Endothelial cell of umbilical vein (primary cell): ENCODE measurements around the gene HOXC5. TPM values are rescaled to one million over a fixed set of nuclear protein-coding genes. Genes with fewer than 3 reads are reported as not detected.
A peak's percentile ranks its signal among the peaks of the same experiment; 100 is the strongest.

ENCODE experiments used
- BruUV-seq: library from RNA; stranded (reverse); fragments of 400-500 nt; replicated peaks from 2 replicates; lab custom pipeline; 2021; lab: Mats Ljungman, UMichigan
- CTCF ChIA-PET: fragments of 300-600, 350-600 bp; sonication (Branson Sonifier 250); formaldehyde crosslinking; loops from one replicate; lab custom pipeline; 2021; ENCODE audit warnings: antibody characterized with exemption, inconsistent platforms; lab: Charles Lee
- POLR2A ChIA-PET: fragments of 300-600, 350-600 bp; sonication (Branson Sonifier 250); formaldehyde crosslinking; loops from one replicate; lab custom pipeline; 2021; ENCODE audit warnings: antibody characterized with exemption, inconsistent platforms; lab: Charles Lee
- DNase-seq: peaks from one replicate; pipeline ENCODE4 v3.0.0-alpha.2; 2011; ENCODE audit warnings: low read depth, low spot score
- FAIRE-seq: peaks from 2 replicates; lab custom pipeline; 2011; peaks lifted over from hg19 to GRCh38; lab: Jason Lieb, UNC
- H2AFZ ChIP-seq: 2 replicates; pipeline ENCODE4 v1.6.0; 2012; ENCODE audit warnings: low read depth, low read length, control low read depth, inconsistent platforms
- H3K27ac ChIP-seq: 2 replicates; pipeline ENCODE4 v1.5.1; 2011; ENCODE audit warnings: low read depth, mild to moderate bottlenecking, control low read depth, low read length, moderate library complexity; ENCODE audit not compliant: insufficient read depth
- H3K27me3 ChIP-seq, 2 experiments: 2 replicates each; pipeline versions ENCODE4 v1.6.0 to v1.6.1; 2011; ENCODE audit warnings: low read length in 2 of 2, mixed read lengths in 1 of 2; ENCODE audit not compliant: control insufficient read depth in 2 of 2, insufficient read depth in 2 of 2
- H3K36me3 ChIP-seq, 2 experiments: 2 replicates in 1 of 2; 3 replicates in 1 of 2; pipeline ENCODE4 v1.5.1; 2011; ENCODE audit warnings: low read length in 2 of 2, mild to moderate bottlenecking in 1 of 2, moderate library complexity in 1 of 2; ENCODE audit not compliant: control insufficient read depth in 2 of 2, insufficient read depth in 2 of 2; ENCODE audit errors: extremely low read depth in 1 of 2
- H3K4me1 ChIP-seq: 3 replicates; pipeline ENCODE4 v1.5.1; 2011; ENCODE audit warnings: mild to moderate bottlenecking, low read length; ENCODE audit not compliant: control insufficient read depth, insufficient read depth; ENCODE audit errors: extremely low read depth
- H3K4me2 ChIP-seq: 2 replicates; pipeline ENCODE4 v1.6.1; 2011; ENCODE audit warnings: low read length, control low read depth, mixed read lengths; ENCODE audit not compliant: insufficient read depth
- H3K4me3 ChIP-seq, 3 experiments: fragments of 200-600 bp in 1 of 3; sonication (generic), shearing (Covaris generic) in 1 of 3; replicated peaks in 1 of 3; 2 replicates each; pipeline ENCODE4 v1.5.1; 2011 to 2016; ENCODE audit warnings: control low read depth in 3 of 3, low read length in 3 of 3, mild to moderate bottlenecking in 2 of 3, inconsistent platforms in 1 of 3, low read depth in 1 of 3, moderate library complexity in 1 of 3; ENCODE audit not compliant: insufficient read depth in 1 of 3
- H3K79me2 ChIP-seq: 2 replicates; pipeline ENCODE4 v1.6.0; 2012; ENCODE audit warnings: low read length, inconsistent platforms; ENCODE audit not compliant: control insufficient read depth, insufficient read depth
- H3K9ac ChIP-seq: replicated peaks from 2 replicates; pipeline ENCODE3; 2011; ENCODE audit warnings: low read length, control low read depth; ENCODE audit not compliant: insufficient read depth; ENCODE audit errors: extremely low read depth
- H3K9me1 ChIP-seq: replicated peaks from 3 replicates; pipeline ENCODE4 v1.6.0; 2011; ENCODE audit warnings: mild to moderate bottlenecking, low read length; ENCODE audit not compliant: control insufficient read depth, insufficient read depth; ENCODE audit errors: extremely low read depth
- H3K9me3 ChIP-seq: replicated peaks from 2 replicates; pipeline ENCODE4 v1.5.1; 2012; ENCODE audit warnings: low read length, inconsistent platforms; ENCODE audit not compliant: control insufficient read depth, insufficient read depth
- H4K20me1 ChIP-seq: replicated peaks from 2 replicates; pipeline ENCODE3; 2011; ENCODE audit warnings: mild to moderate bottlenecking, low read length; ENCODE audit not compliant: control insufficient read depth, insufficient read depth; ENCODE audit errors: extremely low read depth
- EZH2 ChIP-seq: IDR thresholded peaks from 2 replicates; pipeline ENCODE4 v1.6.1; 2012; ENCODE audit warnings: borderline replicate concordance, low read depth, mild to moderate bottlenecking, moderate library complexity, low read length, inconsistent platforms; ENCODE audit not compliant: severe bottlenecking
- FOS ChIP-seq: IDR thresholded peaks from 2 replicates; pipeline ENCODE4 v1.6.1; 2011; ENCODE audit warnings: mild to moderate bottlenecking, low read length, moderate library complexity, borderline replicate concordance; ENCODE audit not compliant: insufficient read depth
- GATA2 ChIP-seq: IDR thresholded peaks from 2 replicates; pipeline ENCODE4 v1.7.0; 2011; ENCODE audit warnings: low read depth, mild to moderate bottlenecking, moderate library complexity, mixed read lengths, low read length; ENCODE audit not compliant: insufficient read length, insufficient read depth
- JUN ChIP-seq: IDR thresholded peaks from 2 replicates; pipeline ENCODE4 v1.6.1; 2011; ENCODE audit warnings: borderline replicate concordance, low read depth; ENCODE audit not compliant: insufficient read length, insufficient read depth
- MYC ChIP-seq: IDR thresholded peaks from one replicate; pipeline ENCODE4 v1.6.1; 2011; ENCODE audit warnings: mild to moderate bottlenecking, low read depth, low read length
- POLR2A ChIP-seq: IDR thresholded peaks from 2 replicates; pipeline ENCODE4 v1.6.1; 2012; ENCODE audit warnings: low read depth, mild to moderate bottlenecking, control low read depth, low read length
- POLR2AphosphoS5 ChIP-seq: IDR thresholded peaks from 2 replicates; pipeline ENCODE4 v1.6.1; 2012; ENCODE audit warnings: low read depth, mild to moderate bottlenecking, control low read depth, low read length, moderate library complexity; ENCODE audit not compliant: insufficient read depth
- dilution Hi-C: fragments of 300-500 bp; cut with MboI; formaldehyde crosslinking; loops from one replicate; pipeline ENCODE4 v1.15.0; 2019; ENCODE audit warnings: low sequenced_read_pairs; ENCODE audit not compliant: extremely low pct_ligation_motif_present
- intact Hi-C: fragments of 100-400 bp; cut with micrococcal nuclease; formaldehyde crosslinking; loops from one replicate; pipeline ENCODE4 v1.10.0; 2022
- polyA plus RNA-seq, 4 experiments: library from polyadenylated mRNA; depleted of rRNA in 3 of 4; stranded (reverse) in 3 of 4; unstranded in 1 of 4; fragments of >200 nt; gene quantifications; 2 replicates each; pipeline versions ENCODE4 v1.2.1 to v1.2.3, GENCODE V29; 2011 to 2012; ENCODE audit warnings: missing spikeins in 1 of 4
- total RNA-seq: library from RNA; stranded (reverse); gene quantifications from 2 replicates; pipeline ENCODE4 v1.2.3, GENCODE V29; 2021
- TF ChIP-seq, protein P1 (sequence below), 2 donors: IDR thresholded peaks; 1 replicate in 1 of 2; 2 replicates in 1 of 2; pipeline ENCODE4 v1.5.1; 2011; ENCODE audit warnings: low read length in 2 of 2, mild to moderate bottlenecking in 2 of 2, moderate library complexity in 2 of 2, control low read depth in 1 of 2, inconsistent platforms in 1 of 2, low read depth in 1 of 2; ENCODE audit not compliant: insufficient read depth in 1 of 2; ENCODE audit errors: extremely low read depth in 1 of 2

Gene HOXC5
- total and polyA plus RNA-seq, 2 donors (not counting 3 experiments of a cell fraction or from before 2014, with no cell fraction given) = not detected

- dilution Hi-C loops = no loop called here
- no peaks in the 10 kb centered on the region for H3K9me1 ChIP-seq
- no peak overlapping the region for H3K4me3 ChIP-seq
- peaks cover 91 to 98% of the 10 kb centered on the region in 2 experiments for H3K27me3 ChIP-seq
- BruUV-seq = no TSS peak
- DNase-seq = no peak
- no peaks in the 10 kb centered on the region for H3K4me1 ChIP-seq
- intact Hi-C loops = no loop called here
- H2AFZ ChIP-seq = no peak overlapping the region
- no peak for TF ChIP-seq POLR2A
- no peak for TF ChIP-seq FOS
- no peak for TF ChIP-seq POLR2AphosphoS5
- FAIRE-seq = no peak
- no peak overlapping the region for H3K4me2 ChIP-seq
- ChIA-PET POLR2A (no interaction called here), CTCF (interaction anchor here (1.2 to 4.3 kb wide), 4 partner anchors 9 to 38 kb away, joined by 3 to 24 read pairs (median 13); partner anchors contain the start of gene HOXC10)
- no peaks in the 10 kb centered on the region for H3K9me3 ChIP-seq
- H3K36me3 ChIP-seq = no peaks in the 10 kb centered on the region
- no peaks in the 10 kb centered on the region for H4K20me1 ChIP-seq
- H3K9ac ChIP-seq = no peak overlapping the region
- no peak overlapping the region for H3K27ac ChIP-seq
- no peaks in the 10 kb centered on the region for H3K79me2 ChIP-seq
Measured at GRCh38 chr12:53994009-53994263, 38.9 kb upstream of the HOXC5 start.

DNA sequence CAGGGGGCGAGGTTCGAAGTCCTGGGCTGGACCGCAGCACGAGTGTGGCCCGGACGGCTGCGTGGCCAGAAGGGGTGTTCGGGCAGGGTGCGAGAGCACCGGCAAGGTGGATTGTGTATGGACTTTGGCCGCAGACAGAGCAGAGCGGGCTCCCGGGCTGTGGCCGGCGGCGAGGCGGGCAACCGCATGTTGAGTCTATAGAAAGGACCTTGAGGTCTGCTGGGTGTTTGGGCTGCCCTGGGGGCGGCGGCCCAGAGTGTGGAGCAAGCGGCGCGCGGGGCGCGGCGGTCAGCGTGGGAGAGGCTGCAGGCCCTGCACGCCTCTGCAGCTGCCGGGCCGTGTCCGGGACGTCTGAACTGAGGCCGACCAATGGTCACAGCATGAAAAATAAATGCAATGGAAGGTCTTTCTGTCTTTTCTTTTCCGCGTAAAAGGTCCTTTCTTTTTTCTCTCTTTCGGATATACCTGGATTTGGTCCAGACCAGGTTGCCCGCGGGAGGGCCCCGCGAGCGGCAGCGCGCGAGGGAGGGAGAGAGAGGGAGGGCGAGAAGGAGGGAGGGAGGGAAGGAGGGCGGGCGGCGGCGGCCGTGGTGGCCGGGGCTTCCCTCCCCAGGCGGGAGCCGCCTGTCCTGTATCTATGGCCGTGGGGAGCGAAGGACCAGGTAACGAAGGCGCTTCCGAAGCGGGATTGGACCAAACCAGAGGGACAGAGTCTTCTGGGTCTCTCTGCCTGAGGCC, 38.4 kb upstream of the HOXC5 start:
- Histone ChIP-seq H3K36me3 (no peaks in the 10 kb centered on the region), H3K79me2 (no peaks in the 10 kb centered on the region), H2AFZ (no peak overlapping the region), H3K4me3 (no peak overlapping the region), H3K9me1 (no peaks in the 10 kb centered on the region), H3K4me1 (no peaks in the 10 kb centered on the region), H3K4me2 (no peak overlapping the region), H3K27ac (no peak overlapping the region), H4K20me1 (no peaks in the 10 kb centered on the region), H3K9me3 (no peaks in the 10 kb centered on the region), H3K9ac (no peak overlapping the region), H3K27me3 (peaks cover 90 to 98% of the 10 kb centered on the region in 2 experiments)
- no peak for DNase-seq
- BruUV-seq = no TSS peak
- intact Hi-C loops = no loop called here
- TF ChIP-seq POLR2A (no peak), GATA2 (no peak), MYC (no peak), EZH2 (peak; percentile 93), FOS (no peak), JUN (no peak)
- TF ChIP-seq, protein P1, sequence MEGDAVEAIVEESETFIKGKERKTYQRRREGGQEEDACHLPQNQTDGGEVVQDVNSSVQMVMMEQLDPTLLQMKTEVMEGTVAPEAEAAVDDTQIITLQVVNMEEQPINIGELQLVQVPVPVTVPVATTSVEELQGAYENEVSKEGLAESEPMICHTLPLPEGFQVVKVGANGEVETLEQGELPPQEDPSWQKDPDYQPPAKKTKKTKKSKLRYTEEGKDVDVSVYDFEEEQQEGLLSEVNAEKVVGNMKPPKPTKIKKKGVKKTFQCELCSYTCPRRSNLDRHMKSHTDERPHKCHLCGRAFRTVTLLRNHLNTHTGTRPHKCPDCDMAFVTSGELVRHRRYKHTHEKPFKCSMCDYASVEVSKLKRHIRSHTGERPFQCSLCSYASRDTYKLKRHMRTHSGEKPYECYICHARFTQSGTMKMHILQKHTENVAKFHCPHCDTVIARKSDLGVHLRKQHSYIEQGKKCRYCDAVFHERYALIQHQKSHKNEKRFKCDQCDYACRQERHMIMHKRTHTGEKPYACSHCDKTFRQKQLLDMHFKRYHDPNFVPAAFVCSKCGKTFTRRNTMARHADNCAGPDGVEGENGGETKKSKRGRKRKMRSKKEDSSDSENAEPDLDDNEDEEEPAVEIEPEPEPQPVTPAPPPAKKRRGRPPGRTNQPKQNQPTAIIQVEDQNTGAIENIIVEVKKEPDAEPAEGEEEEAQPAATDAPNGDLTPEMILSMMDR (IDR thresholded peaks at IDR 0.05; ENCODE audit: extremely low read depth in 1 of 2, insufficient read depth in 1 of 2, low read depth in 1 of 2, low read length in 2 of 2) = no peak
- ChIA-PET POLR2A (no interaction called here), CTCF (interaction anchor here (1.5 to 3.7 kb wide), 2 partner anchors 10 to 11 kb away, joined by 9 to 17 read pairs; partner anchors contain the start of gene HOXC10)
- dilution Hi-C loops = no loop called here
- FAIRE-seq = no peak
